ENCODE data around the gene SPTBN4.
"Not testable (repeated sequence)": the region's sequence is repeated elsewhere in the genome, so short reads cannot be mapped to it uniquely, and the experiment has no call there.

SPTBN4 gene

DNA sequence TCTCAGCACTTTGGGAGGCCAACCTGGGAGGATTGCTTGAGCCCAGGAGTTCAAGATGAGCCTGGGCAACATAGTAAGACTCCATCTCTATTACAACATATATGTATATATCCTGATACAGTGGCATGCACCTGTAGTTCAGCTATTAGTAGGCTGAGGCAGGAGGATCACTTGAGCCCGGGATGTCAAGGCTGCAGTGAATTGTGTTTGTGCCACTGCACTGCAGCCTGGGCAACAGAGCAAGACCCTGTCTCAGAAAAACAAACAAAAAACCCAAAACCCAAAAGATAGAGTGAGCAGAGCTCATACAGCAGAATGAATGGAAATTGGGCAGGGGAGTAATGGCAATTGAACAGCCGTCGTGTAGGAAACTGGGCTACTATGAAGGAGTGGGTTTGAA lies 92.6 kb downstream of the SPTBN4 start:
- Histone ChIP-seq H3K4me1 (ENCODE audit: control insufficient read depth, insufficient read depth, low read length) (peaks cover 4% of the 10 kb centered on the region; the same call in 1 of the 2 replicates), H3K9ac (ENCODE audit: low read length) (no peak overlapping the region), H3K9me3 (ENCODE audit: control insufficient read depth, insufficient read depth, low read depth, low read length) (no peaks in the 10 kb centered on the region), H3K4me3 (ENCODE audit: low read depth, low read length) (no peak overlapping the region), H3K36me3 (ENCODE audit: control insufficient read depth, insufficient read depth, low read length) (no peaks in the 10 kb centered on the region), H3K27ac (ENCODE audit: low read depth, low read length) (no peak overlapping the region), H3K27me3 (ENCODE audit: control insufficient read depth, insufficient read depth, low read length) (peaks cover 69% of the 10 kb centered on the region)

DNA sequence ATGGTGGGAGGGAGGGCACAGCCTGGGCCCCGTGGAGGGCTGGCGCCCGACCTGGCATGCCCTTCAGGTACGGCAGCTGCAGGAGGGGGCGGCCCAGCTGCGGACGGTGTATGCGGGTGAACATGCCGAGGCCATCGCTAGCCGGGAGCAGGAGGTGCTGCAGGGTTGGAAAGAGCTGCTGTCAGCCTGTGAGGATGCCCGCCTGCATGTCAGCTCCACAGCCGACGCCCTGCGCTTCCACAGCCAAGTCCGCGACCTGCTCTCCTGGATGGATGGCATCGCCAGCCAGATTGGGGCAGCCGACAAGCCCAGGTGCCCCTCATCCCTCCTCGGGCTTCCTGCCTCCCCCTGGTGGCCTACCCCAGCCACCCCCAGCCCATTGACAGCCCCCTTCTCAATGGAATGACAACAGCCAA lies 93.3 kb downstream of the SPTBN4 start:
- H3K27me3 ChIP-seq (ENCODE audit: control insufficient read depth, insufficient read depth, low read length): peaks cover 68% of the 10 kb centered on the region
- H3K36me3 ChIP-seq (ENCODE audit: control insufficient read depth, insufficient read depth, low read length): no peaks in the 10 kb centered on the region

GRCh38 chr19:40561947-40562346 lies 95.1 kb downstream of the SPTBN4 start:
- H3K36me3 ChIP-seq (ENCODE audit: control insufficient read depth, insufficient read depth, low read length): no peaks in the 10 kb centered on the region
- peaks cover 68% of the 10 kb centered on the region for H3K27me3 ChIP-seq (ENCODE audit: control insufficient read depth, insufficient read depth, low read length)
- H3K4me1 ChIP-seq (ENCODE audit: control insufficient read depth, insufficient read depth, low read length): no peaks in the 10 kb centered on the region
- H3K4me3 ChIP-seq (ENCODE audit: low read depth, low read length): no peak overlapping the region
- H3K27ac ChIP-seq (ENCODE audit: low read depth, low read length): no peak overlapping the region
- H3K9ac ChIP-seq (ENCODE audit: low read length): no peak overlapping the region
- H3K9me3 ChIP-seq (ENCODE audit: control insufficient read depth, insufficient read depth, low read depth, low read length): no peaks in the 10 kb centered on the region

More for the DNA sequence above, 93.3 kb downstream of the SPTBN4 start:
- no peak overlapping the region for H3K4me3 ChIP-seq (ENCODE audit: low read depth, low read length)
- no peaks in the 10 kb centered on the region for H3K9me3 ChIP-seq (ENCODE audit: control insufficient read depth, insufficient read depth, low read depth, low read length)
- no peaks in the 10 kb centered on the region for H3K4me1 ChIP-seq (ENCODE audit: control insufficient read depth, insufficient read depth, low read length)
- H3K9ac ChIP-seq (ENCODE audit: low read length): no peak overlapping the region
- H3K27ac ChIP-seq (ENCODE audit: low read depth, low read length): no peak overlapping the region

DNA sequence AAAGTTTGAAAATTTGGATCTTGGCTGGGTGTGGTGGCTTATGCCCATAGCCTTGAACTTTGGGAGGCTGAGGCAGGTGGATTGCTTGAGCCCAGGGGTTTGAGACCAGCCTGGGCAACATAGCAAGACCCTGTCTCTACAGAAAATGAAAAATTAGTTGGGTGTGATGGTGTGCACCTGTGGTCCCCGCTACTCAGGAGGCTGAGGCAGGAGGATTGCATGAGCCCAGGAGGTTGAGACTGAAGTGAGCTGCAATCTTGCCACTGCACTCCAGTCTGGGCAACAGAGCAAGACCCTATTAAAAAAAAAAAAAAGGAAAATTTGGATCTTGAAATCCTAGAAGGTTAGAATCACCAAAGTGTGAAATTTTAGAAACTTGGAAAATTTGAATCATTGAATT lies 97.7 kb downstream of the SPTBN4 start:
- not testable (repeated sequence) for H3K9ac ChIP-seq (ENCODE audit: low read length); H3K4me3 ChIP-seq (ENCODE audit: low read depth, low read length); H3K36me3 ChIP-seq (ENCODE audit: control insufficient read depth, insufficient read depth, low read length); H3K4me1 ChIP-seq (ENCODE audit: control insufficient read depth, insufficient read depth, low read length); H3K27ac ChIP-seq (ENCODE audit: low read depth, low read length); H3K9me3 ChIP-seq (ENCODE audit: control insufficient read depth, insufficient read depth, low read depth, low read length)
- peaks cover 83% of the 10 kb centered on the region for H3K27me3 ChIP-seq (ENCODE audit: control insufficient read depth, insufficient read depth, low read length)

DNA sequence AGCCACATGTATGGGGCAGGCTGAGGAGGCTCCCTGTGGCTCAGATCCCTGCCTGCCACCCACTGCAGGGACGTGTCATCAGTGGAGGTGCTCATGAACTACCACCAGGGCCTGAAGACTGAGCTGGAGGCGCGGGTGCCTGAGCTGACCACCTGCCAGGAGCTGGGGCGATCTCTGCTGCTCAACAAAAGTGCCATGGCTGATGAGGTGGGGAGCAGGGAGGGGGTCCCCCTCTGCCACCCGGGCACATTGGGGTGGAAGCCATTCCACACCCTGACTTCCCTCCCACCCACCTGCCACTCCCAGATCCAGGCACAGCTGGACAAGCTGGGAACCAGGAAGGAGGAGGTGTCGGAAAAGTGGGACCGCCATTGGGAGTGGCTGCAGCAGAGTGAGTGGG lies 98.6 kb downstream of the SPTBN4 start:
- H3K9ac ChIP-seq (ENCODE audit: low read length): no peak overlapping the region
- no peak overlapping the region for H3K4me3 ChIP-seq (ENCODE audit: low read depth, low read length)
- H3K9me3 ChIP-seq (ENCODE audit: control insufficient read depth, insufficient read depth, low read depth, low read length): no peaks in the 10 kb centered on the region
- H3K4me1 ChIP-seq (ENCODE audit: control insufficient read depth, insufficient read depth, low read length): 0 out of 2 replicates have a peak, but pooled peaks cover 3% of the 10 kb centered on the region
- no peak overlapping the region for H3K27ac ChIP-seq (ENCODE audit: low read depth, low read length)
- H3K36me3 ChIP-seq (ENCODE audit: control insufficient read depth, insufficient read depth, low read length): no peaks in the 10 kb centered on the region
- peaks cover 83% of the 10 kb centered on the region for H3K27me3 ChIP-seq (ENCODE audit: control insufficient read depth, insufficient read depth, low read length)

GRCh38 chr19:40565910-40566495 lies 99.2 kb downstream of the SPTBN4 start:
- H3K27me3 ChIP-seq (ENCODE audit: control insufficient read depth, insufficient read depth, low read length): peaks cover 76% of the 10 kb centered on the region
- H3K36me3 ChIP-seq (ENCODE audit: control insufficient read depth, insufficient read depth, low read length): no peaks in the 10 kb centered on the region
- no peaks in the 10 kb centered on the region for H3K9me3 ChIP-seq (ENCODE audit: control insufficient read depth, insufficient read depth, low read depth, low read length)
- no peak overlapping the region for H3K27ac ChIP-seq (ENCODE audit: low read depth, low read length)
- H3K4me1 ChIP-seq (ENCODE audit: control insufficient read depth, insufficient read depth, low read length): 0 out of 2 replicates have a peak, but pooled peaks cover 3% of the 10 kb centered on the region
- no peak overlapping the region for H3K9ac ChIP-seq (ENCODE audit: low read length)
- no peak overlapping the region for H3K4me3 ChIP-seq (ENCODE audit: low read depth, low read length)

DNA sequence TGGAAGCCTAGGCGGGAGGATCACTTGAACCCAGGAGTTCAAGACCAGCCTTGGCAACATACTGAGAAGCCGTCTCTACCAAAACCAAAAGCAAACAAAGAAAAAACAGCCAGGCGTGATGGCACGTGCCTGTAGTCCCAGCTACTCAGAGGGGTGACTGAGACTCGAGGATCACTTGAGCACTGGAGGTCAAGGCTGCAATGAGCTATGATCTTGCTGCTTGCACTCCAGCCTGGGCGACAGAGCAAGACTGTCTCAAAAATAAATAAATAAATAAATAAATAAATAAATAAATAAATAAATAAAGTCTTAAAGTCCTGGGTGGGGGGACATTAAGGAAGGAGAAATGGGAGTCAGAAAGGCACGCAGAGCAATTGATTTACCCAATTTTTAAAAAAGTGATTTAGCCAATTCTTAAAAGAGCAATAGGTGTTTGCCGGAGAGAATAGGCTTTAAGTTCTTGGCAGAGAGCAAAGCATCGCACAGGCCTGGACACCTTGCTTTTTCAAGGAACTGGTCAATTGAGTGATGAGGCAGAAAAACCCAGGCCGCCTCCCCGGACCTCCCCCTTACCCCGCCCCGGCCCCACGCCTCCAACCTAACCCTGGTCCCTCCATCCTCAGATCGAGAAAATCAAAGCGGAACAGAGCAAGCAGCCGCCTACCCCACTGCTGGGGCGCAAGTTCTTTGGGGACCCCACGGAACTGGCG lies 100.4 kb downstream of the SPTBN4 start:
- peaks cover 70% of the 10 kb centered on the region for H3K27me3 ChIP-seq (ENCODE audit: control insufficient read depth, insufficient read depth, low read length)

GRCh38 chr19:40567750-40568494 lies 101.1 kb downstream of the SPTBN4 start:
- Histone ChIP-seq H3K27me3 (ENCODE audit: control insufficient read depth, insufficient read depth, low read length) (peaks cover 70% of the 10 kb centered on the region), H3K36me3 (ENCODE audit: control insufficient read depth, insufficient read depth, low read length) (no peaks in the 10 kb centered on the region), H3K9ac (ENCODE audit: low read length) (no peak overlapping the region), H3K4me3 (ENCODE audit: low read depth, low read length) (peak overlapping the region; percentile 60), H3K27ac (ENCODE audit: low read depth, low read length) (no peak overlapping the region), H3K4me1 (ENCODE audit: control insufficient read depth, insufficient read depth, low read length) (0 out of 2 replicates have a peak, but pooled peaks cover 3% of the 10 kb centered on the region), H3K9me3 (ENCODE audit: control insufficient read depth, insufficient read depth, low read depth, low read length) (no peaks in the 10 kb centered on the region)

More for the DNA sequence above, 100.4 kb downstream of the SPTBN4 start:
- no peak overlapping the region for H3K27ac ChIP-seq (ENCODE audit: low read depth, low read length)
- no peaks in the 10 kb centered on the region for H3K36me3 ChIP-seq (ENCODE audit: control insufficient read depth, insufficient read depth, low read length)
- H3K4me1 ChIP-seq (ENCODE audit: control insufficient read depth, insufficient read depth, low read length): 0 out of 2 replicates have a peak, but pooled peaks cover 3% of the 10 kb centered on the region
- H3K9me3 ChIP-seq (ENCODE audit: control insufficient read depth, insufficient read depth, low read depth, low read length): no peaks in the 10 kb centered on the region
- no peak overlapping the region for H3K9ac ChIP-seq (ENCODE audit: low read length)
- H3K4me3 ChIP-seq (ENCODE audit: low read depth, low read length): peak overlapping the region; percentile 60

DNA sequence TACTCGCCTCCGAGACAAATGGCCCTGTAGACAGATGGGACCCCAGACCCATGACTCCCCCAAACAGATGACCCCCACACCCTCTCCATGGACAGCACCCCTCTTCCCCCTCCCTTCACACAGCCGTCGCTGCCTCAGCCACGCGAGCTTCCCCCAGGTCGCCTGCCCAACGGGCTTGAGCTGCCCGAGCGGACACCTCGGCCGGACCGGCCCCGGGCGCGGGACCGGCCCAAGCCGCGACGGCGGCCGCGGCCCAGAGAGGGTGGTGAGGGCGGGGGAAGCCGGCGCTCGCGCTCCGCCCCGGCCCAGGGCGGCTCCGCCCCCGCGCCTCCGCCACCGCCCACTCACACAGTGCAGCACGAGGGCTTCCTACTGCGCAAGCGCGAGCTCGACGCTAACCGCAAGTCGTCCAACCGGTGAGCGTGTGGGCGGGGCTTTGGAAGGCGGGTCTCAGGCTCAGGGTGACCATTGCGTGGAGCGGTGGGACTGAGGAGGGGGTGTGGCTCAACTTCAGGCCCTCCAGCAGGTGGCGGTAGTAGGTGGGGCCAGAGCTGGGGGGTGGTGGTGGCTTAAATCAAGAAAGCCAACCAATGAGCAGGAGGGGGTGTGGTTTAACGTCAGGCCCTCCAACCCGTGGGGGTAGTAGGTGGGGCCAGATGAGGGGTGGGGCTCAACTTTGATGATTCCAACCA lies 103.7 kb downstream of the SPTBN4 start:
- H3K27me3 ChIP-seq (ENCODE audit: control insufficient read depth, insufficient read depth, low read length): peaks cover 48% of the 10 kb centered on the region
- no peak overlapping the region for H3K9ac ChIP-seq (ENCODE audit: low read length)
- H3K36me3 ChIP-seq (ENCODE audit: control insufficient read depth, insufficient read depth, low read length): no peaks in the 10 kb centered on the region
- peak overlapping the region; percentile 60 for H3K4me3 ChIP-seq (ENCODE audit: low read depth, low read length)
- H3K27ac ChIP-seq (ENCODE audit: low read depth, low read length): no peak overlapping the region
- no peaks in the 10 kb centered on the region for H3K9me3 ChIP-seq (ENCODE audit: control insufficient read depth, insufficient read depth, low read depth, low read length)
- 0 out of 2 replicates have a peak, but pooled peaks cover 3% of the 10 kb centered on the region for H3K4me1 ChIP-seq (ENCODE audit: control insufficient read depth, insufficient read depth, low read length)

DNA sequence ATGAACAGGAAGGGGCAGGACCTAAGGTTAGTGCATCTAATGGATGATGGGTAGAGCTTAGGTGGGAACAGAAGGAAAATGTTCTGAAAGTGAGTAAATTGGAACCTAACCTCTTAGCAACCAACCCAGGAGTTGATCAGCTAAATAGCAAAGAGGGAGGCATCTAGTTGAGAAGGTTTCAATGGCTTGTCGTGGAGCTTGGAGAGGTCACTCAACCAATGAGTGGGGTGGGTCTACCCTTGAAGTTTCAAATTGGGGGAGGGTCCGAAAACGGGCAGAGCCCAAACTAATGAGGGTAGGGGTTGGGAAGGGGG lies 104.2 kb downstream of the SPTBN4 start:
- Histone ChIP-seq H3K27ac (ENCODE audit: low read depth, low read length) (no peak overlapping the region), H3K9me3 (ENCODE audit: control insufficient read depth, insufficient read depth, low read depth, low read length) (no peaks in the 10 kb centered on the region), H3K4me1 (ENCODE audit: control insufficient read depth, insufficient read depth, low read length) (0 out of 2 replicates have a peak, but pooled peaks cover 5% of the 10 kb centered on the region), H3K27me3 (ENCODE audit: control insufficient read depth, insufficient read depth, low read length) (peaks cover 43% of the 10 kb centered on the region), H3K9ac (ENCODE audit: low read length) (no peak overlapping the region), H3K36me3 (ENCODE audit: control insufficient read depth, insufficient read depth, low read length) (no peaks in the 10 kb centered on the region), H3K4me3 (ENCODE audit: low read depth, low read length) (peak overlapping the region; percentile 40)
